EH (cell line): ENCODE data around the gene ZFAND2A.
A peak's percentile ranks its signal among the peaks of the same experiment; 100 is the strongest.
"Not testable (repeated sequence)": the region's sequence is repeated elsewhere in the genome, so short reads cannot be mapped to it uniquely, and the experiment has no call there.

ENCODE experiments used
- DNase-seq: peaks from one replicate; pipeline ENCODE4 v3.0.0-alpha.2; 2015; ENCODE audit warnings: low read depth

The ZFAND2A gene, protein sequence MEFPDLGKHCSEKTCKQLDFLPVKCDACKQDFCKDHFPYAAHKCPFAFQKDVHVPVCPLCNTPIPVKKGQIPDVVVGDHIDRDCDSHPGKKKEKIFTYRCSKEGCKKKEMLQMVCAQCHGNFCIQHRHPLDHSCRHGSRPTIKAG

DNA sequence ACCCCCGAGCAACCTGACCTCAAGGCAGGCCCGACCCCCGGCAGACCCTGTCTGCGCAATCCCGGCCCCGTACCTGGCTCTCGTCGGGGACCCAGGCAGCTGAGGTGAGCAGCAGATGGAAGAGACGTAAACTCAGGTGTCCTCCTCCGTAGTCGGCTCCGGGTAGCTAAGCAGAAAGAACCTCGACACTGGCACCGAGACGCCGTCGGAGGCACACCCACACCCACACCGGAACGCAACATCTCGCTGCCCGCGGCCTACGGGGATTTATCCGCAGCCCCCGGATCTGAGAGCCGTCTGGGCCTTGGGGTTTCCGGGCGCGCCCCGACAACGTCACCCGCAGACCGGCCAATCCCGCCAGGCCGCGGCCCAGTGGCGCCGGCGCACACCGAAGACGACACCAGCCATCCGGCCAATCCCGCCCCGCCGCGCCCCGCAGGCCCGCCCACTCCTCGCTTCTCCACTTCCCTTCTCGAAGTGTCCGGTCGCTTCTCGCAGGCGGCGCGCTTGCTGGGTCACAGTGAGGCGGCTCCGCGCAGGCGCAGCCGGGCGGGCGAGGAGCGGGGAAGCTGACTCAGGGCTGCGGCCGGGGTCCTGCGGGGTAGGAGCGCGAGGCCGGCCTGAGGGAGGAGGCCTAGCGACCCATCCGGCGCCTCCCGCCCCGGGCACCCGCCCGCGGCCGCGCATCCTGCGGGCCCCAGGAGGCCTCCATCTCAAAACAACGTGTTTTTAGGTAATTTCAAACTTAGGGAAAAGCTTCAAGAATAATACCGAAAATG lies at the start of gene ZFAND2A:
Gene ZFAND2A (minus strand): TSS at position 306 of the 779 bp plus-strand sequence. CDS start 1,984 bp downstream, outside the sequence.
- peak; percentile 97 for DNase-seq

GRCh38 chr7:1209097-1209496 lies 49.1 kb upstream of the ZFAND2A start:
- DNase-seq = no peak

DNA sequence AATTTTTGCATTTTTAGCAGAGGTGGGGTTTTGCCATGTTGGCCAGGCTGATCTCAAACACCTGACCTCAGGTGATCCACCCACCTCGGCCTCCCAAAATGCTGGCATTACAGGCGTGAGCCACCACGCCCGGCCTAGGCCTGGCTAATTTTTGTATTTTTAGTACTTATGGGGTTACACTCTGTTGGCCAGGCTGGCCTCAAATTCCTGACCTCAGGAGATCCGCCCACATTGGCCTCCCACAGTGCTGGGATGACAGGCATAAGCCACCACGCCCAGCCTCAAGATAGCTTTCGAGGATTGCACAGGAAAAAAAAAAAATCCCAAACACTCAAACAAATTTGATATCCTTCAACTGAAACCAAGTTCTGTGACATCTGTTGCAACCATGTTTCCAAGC lies 45.7 kb upstream of the ZFAND2A start:
- not testable (repeated sequence) for DNase-seq

GRCh38 chr7:1204460-1205140 lies 44.6 kb upstream of the ZFAND2A start:
- no peak for DNase-seq

DNA sequence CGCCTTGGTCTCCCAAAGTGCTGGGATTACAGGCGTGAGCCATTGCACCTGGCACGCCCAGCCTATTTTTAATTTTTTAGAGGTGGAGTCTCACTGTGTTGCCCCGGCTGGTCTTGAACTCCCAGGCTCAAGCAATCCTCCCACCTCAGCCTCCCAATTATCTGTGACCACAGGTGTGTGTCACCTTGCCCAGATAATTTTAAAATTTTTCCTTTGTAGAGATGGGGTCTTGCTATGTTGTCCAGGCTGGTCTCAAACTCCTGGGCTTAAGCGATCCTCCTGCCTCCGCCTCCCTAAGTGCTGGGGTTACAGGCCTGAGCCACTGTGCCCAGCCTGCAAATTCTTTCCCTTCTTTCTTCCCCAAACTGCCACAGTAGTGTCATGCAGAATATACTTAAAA lies 42.9 kb upstream of the ZFAND2A start:
- DNase-seq = not testable (repeated sequence)

DNA sequence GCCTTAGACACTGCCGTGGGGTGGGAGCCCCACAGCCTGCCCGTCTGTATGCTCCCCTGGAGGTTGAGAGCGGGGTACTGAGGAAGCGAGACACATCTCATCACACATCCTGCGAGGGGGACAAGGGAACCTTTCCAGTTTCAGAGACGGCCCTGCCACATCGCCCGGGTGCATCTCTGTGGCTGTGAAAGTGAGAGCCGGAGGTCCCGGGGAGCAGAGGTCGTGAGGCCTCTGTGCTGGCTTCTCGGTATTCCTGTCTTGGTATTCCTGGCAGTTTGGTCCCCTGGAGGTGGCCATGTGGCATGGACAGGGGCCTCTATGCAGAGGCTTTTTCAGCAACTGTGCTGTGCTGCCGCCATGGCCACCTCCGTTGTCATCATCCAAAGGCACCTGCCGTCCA lies 41.9 kb upstream of the ZFAND2A start:
- no peak for DNase-seq

- DNase-seq = peak; percentile 47
Measured at GRCh38 chr7:1200045-1200444, 40.0 kb upstream of the ZFAND2A start.

- peak; percentile 94 for DNase-seq
Measured at GRCh38 chr7:1197997-1198625, 38.1 kb upstream of the ZFAND2A start.

GRCh38 chr7:1196950-1197349 lies 37.0 kb upstream of the ZFAND2A start:
- DNase-seq = no peak

DNA sequence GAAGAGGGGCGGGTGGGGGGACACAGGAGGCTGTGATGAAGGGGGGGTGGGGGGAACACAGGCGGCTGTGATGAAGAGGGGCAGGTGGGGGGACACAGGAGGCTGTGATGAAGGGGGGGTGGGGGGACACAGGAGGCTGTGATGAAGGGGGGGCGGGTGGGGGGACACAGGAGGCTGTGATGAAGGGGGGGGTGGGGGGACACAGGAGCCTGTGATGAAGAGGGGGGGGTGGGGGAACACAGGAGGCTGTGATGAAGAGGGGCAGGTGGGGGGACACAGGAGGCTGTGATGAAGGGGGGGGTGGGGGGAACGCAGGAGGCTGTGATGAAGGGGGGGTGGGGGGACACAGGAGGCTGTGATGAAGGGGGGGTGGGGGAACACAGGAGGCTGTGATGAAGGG lies 36.4 kb upstream of the ZFAND2A start:
- not testable (repeated sequence) for DNase-seq

- DNase-seq = peak; percentile 60
Measured at GRCh38 chr7:1193593-1194424, 33.8 kb upstream of the ZFAND2A start.

DNA sequence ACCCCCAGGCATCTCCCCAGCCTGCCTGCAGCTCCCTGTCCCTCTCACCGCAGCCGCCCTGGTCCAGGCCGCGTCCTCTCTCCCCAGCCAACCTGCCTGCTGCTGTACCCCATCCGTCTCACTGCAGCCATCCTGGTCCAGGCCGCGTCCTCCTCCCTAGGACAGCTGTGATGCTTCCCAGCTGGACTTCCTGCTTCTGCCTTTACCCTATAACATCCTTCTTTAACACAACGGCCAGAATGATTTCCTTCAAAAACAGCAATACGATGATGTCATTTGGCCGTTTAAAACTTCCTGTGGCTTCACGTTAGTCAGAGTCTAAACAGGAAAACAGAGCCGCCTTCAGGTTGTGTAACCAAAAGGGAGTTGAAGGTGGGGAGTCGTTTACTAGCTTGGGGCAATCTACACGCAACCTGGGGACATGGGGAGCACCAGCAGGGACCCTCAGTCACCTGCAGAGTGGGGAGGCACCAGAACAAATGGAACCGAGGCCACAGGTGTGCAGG lies 32.2 kb upstream of the ZFAND2A start:
- DNase-seq = peak; percentile 81

DNA sequence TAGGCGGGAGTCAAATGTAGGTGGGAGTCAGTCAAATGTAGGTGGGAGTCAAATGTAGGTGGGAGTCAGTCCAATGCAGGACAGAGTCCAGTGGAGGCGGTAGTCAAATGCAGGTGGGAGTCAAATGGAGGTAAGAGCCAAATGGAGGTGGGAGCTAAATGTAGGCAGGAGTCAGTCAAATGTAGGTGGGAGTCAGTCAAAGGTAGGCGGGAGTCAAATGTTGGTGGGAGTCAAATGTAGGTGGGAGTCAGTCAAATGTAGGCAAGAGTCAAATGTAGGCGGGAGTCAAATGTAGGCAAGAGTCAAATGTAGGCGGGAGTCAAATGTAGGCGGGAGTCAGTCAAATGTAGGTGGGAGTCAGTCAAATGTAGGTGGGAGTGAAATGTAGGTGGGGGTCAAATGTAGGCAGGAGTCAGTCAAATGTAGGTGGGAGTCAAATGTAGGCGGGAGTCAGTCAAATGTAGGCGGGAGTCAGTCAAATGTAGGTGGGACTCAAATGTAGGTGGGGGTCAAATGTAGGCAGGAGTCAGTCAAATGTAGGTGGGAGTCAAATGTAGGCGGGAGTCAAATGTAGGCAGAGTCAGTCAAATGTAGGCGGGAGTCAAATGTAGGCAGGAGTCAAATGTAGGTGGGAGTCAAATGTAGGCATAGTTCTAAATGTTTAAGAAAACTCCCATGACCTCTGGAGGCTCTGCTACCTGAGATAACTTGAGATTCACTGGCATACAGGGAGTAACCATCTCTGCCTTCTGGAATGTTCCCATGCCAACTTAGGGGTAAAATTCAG lies 30.2 kb upstream of the ZFAND2A start:
- DNase-seq = no peak

DNA sequence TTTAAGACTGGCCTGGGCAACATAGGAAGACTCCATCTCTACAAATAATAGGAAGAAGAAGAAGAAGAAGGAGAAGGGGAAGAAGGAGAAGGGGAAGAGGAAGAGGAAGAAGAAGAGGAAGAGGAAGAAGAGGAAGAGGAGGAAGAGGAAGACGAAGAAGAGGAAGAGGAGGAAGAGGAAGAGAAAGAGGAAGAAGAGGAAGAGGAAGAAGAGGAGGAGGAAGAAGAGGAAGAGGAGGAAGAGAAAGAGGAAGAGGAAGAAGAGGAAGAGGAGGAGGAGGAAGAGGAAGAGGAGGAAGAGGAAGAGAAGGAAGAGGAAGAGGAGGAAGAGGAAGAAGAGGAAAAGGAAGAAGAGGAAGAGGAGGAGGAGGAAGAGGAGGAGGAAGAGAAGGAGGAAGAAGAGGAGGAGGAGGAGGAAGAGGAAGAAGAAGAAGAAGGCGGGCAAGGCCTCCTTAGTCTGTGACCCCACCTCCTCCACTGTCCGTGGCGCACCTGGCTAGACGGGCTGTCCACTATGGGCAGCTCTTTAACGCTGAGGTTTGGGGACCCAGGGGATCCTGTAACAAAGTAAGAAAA lies 28.8 kb upstream of the ZFAND2A start:
- DNase-seq = no peak

GRCh38 chr7:1187127-1187526 lies 27.1 kb upstream of the ZFAND2A start:
- no peak for DNase-seq

- DNase-seq = no peak
Measured at GRCh38 chr7:1181640-1182039, 21.6 kb upstream of the ZFAND2A start.

DNA sequence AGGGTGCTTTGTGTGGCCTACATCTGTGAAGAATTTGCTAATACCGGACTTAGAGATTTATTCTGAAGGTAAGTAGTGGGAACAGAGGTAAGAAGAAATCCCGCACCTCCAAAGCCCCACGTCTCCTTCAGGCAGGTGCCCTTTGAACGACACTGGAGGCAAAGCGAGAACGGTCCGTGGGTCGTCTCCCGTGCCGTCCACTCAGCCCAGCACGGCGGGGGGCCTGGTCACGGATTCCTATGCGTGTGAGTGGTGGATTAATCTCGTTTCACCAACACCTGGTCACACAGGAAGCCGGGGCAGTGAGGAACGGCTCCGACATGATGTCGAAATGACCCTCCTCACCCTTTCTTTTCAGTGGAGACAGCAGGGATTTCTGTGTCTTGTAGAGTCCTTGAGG lies 21.0 kb upstream of the ZFAND2A start:
- no peak for DNase-seq

GRCh38 chr7:1176891-1177373 lies 16.9 kb upstream of the ZFAND2A start:
- peak; percentile 63 for DNase-seq

DNA sequence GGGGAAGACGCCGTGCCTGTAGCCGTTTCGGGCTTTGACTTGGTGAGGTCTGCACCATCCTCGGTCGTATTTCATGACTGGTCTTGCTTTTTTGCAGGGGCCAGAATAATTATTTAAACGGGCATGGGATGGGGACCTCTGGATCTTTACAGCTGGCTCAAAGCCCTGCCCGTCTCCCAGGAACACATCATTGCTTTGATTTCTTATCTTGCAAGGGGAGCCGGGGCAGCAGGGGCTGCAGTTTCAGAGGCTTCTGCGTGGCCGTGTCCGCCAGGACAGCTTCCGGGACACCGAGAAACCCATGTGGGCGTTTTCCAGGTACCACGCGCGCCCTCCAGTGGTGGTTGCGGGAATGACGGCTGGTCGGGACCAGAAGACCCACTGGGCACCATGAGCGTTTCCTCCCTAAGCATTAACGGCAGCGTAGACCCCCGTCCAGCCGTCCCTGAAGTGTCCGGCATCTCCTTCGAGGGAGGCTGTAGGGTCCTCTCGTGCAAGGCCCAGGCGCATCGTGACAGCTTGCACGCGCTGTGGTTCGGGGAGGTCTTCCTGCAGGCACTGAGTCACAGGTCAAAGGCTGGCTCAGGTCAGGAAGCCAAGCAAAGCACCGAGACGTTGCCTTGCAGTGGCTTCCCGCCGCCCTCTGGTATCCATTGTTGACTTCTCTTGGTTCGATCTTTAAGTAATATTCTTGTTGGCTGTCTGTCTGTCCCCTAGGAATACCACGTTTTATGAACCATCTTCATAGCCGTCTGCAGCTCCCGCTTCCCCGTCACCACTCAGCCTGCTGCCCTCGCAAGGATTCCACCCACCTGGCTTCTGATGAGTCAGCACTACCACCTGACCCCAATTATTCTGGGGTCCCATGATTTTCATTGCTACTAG lies 16.2 kb upstream of the ZFAND2A start:
- peak; percentile 78 for DNase-seq
